ENCODE data around the gene ASTN2. TPM values are rescaled to one million over a fixed set of nuclear protein-coding genes. Genes with fewer than 3 reads are reported as not detected.

Gene ASTN2
- total and polyA plus RNA-seq, 10 of the 15 experiments (the other 5 are each of a cell fraction or from before 2014, with no cell fraction given), result 1.4 to 15.7 (median 7.0) TPM

DNA sequence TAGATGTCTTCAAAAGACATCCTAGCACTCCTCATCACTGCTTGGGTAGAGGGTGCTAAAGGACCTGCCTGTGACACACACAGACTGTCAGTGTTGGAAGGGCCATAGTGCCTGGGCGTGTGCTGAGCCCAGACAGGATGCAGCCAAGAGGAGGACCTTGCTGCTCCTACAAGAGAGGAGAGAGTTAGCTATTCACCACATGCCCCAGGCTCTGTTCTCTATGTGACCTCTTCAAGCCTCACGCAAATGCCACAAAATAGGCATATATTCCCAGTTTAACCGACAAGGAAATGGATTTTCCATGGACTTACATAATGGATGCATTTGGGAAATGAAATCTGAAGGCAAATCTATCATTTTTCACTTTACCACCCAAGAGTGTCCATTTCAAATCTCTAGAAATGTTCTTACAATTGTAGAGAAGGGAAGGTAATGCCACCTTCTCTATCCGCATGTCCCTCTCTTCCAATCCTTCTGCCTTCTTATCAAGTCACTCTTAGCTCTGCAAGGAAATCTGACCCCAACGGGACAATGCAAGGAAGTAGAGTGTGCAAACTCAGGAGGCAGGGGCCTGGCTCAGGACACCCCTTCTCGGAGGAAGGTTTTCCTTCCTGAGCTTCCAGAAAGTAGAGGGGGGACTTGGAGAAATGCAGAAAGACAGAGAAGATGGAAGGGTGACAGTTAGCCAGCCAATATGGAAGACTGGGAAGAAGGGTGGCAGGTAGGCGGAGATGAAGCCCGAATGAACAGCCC, 678.3 kb downstream of the ASTN2 start:
- H4K20me1 ChIP-seq (ENCODE audit: control insufficient read depth, insufficient read depth), result no peaks in the 10 kb centered on the region
- no peak overlapping the region for H3K4me3 ChIP-seq
- intact Hi-C loops (cut with micrococcal nuclease; ENCODE audit: unreplicated experiment) (loop anchor here (1.0 to 10.0 kb wide), 5 partner anchors 124 to 820 kb away; no protein-coding TSS in a partner anchor), in situ Hi-C loops (cut with MboI) (loop anchor here (5.0 to 25.0 kb wide), 2 partner anchors 121 to 676 kb away; partner anchors contain the start of gene ASTN2)
- no peak overlapping the region for H3K9ac ChIP-seq (ENCODE audit: control insufficient read depth, insufficient read depth, low read length)
- ATAC-seq (no peak; the same call in 2 of the 3 replicates), DNase-seq (ENCODE audit: low read depth, low spot score) (no peak), FAIRE-seq (no peak)
- 28% methylated on average over 8 of the region's 8 CpGs for WGBS (ENCODE audit: insufficient coverage, insufficient replicate concordance, low lambda C conversion rate, missing lambda C conversion rate)
- no TSS peak for BruUV-seq (replicated peaks)
- peaks cover 10% of the 10 kb centered on the region for H3K4me1 ChIP-seq (ENCODE audit: control insufficient read depth, insufficient read depth, low read length)
- H3K9me3 ChIP-seq (replicated peaks; ENCODE audit: control insufficient read depth, insufficient read depth, low read length), result no peaks in the 10 kb centered on the region; the same call in 2 of the 3 replicates
- no peak overlapping the region for H3K27ac ChIP-seq (ENCODE audit: control insufficient read depth, insufficient read depth)
- H2AFZ ChIP-seq (ENCODE audit: control insufficient read depth, low read depth, low read length), result no peak overlapping the region
- no peaks in the 10 kb centered on the region for H3K36me3 ChIP-seq (ENCODE audit: control insufficient read depth in 2 of 2, insufficient read depth in 2 of 2, low read length in 1 of 2)
- H3K79me2 ChIP-seq (ENCODE audit: control insufficient read depth, insufficient read depth, low read length), result no peaks in the 10 kb centered on the region
- no peaks in the 10 kb centered on the region for H3K27me3 ChIP-seq (replicated peaks in 1 of 2; ENCODE audit: control insufficient read depth in 2 of 2, insufficient read depth in 2 of 2, low read length in 1 of 2)
- no peak for TF ChIP-seq TCF7 (IDR thresholded peaks at IDR 0.05; ENCODE audit: borderline replicate concordance)
- no peak for TF ChIP-seq KLF5 (IDR thresholded peaks at IDR 0.05; ENCODE audit: partially characterized antibody)
- no peak for TF ChIP-seq PBX3 (IDR thresholded peaks at IDR 0.05; ENCODE audit: insufficient replicate concordance, low read depth, low read length)
- TF ChIP-seq SMAD5 (IDR thresholded peaks at IDR 0.05; ENCODE audit: low read depth), result no peak
- TF ChIP-seq, protein P1, sequence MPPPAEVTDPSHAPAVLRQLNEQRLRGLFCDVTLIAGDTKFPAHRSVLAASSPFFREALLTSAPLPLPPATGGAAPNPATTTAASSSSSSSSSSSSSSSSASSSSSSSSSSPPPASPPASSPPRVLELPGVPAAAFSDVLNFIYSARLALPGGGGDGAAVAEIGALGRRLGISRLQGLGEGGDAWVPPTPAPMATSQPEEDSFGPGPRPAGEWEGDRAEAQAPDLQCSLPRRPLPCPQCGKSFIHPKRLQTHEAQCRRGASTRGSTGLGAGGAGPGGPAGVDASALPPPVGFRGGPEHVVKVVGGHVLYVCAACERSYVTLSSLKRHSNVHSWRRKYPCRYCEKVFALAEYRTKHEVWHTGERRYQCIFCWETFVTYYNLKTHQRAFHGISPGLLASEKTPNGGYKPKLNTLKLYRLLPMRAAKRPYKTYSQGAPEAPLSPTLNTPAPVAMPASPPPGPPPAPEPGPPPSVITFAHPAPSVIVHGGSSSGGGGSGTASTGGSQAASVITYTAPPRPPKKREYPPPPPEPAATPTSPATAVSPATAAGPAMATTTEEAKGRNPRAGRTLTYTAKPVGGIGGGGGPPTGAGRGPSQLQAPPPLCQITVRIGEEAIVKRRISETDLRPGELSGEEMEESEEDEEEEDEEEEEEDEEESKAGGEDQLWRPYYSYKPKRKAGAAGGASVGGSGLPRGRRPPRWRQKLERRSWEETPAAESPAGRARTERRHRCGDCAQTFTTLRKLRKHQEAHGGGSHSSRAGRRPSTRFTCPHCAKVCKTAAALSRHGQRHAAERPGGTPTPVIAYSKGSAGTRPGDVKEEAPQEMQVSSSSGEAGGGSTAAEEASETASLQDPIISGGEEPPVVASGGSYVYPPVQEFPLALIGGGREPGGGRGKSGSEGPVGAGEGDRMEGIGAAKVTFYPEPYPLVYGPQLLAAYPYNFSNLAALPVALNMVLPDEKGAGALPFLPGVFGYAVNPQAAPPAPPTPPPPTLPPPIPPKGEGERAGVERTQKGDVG (CRISPR knock-in tag; IDR thresholded peaks at IDR 0.05), result no peak
- no peak for TF ChIP-seq NR2C1 (IDR thresholded peaks at IDR 0.05)
- no peak for TF ChIP-seq TCF12 (IDR thresholded peaks at IDR 0.05; ENCODE audit: low read depth, low read length)
- no peak for TF ChIP-seq SMAD1 (IDR thresholded peaks at IDR 0.05; ENCODE audit: low read depth, partially characterized antibody)
- no peak for TF ChIP-seq ZNF207 (IDR thresholded peaks at IDR 0.05; ENCODE audit: borderline replicate concordance)
- no peak for TF ChIP-seq WRNIP1 (IDR thresholded peaks at IDR 0.05; ENCODE audit: borderline replicate concordance, low read depth, low read length)
- TF ChIP-seq SREBF2 (IDR thresholded peaks at IDR 0.05; ENCODE audit: low read length), result no peak
- TF ChIP-seq NR2F1 (conservative IDR thresholded peaks at IDR 0.05), result no peak
- TF ChIP-seq HDGF (IDR thresholded peaks at IDR 0.05), result no peak
- TF ChIP-seq CHD1 (IDR thresholded peaks at IDR 0.05; ENCODE audit: low read depth, low read length), result no peak
- TF ChIP-seq MXI1 (IDR thresholded peaks at IDR 0.05; ENCODE audit: low read depth, low read length), result no peak
- no peak for TF ChIP-seq HDAC6 (IDR thresholded peaks at IDR 0.05; ENCODE audit: unreplicated experiment)
- no peak overlapping the region for H3K4me2 ChIP-seq (ENCODE audit: control insufficient read depth, insufficient read depth)
- RAD21 ChIA-PET (ENCODE audit: unreplicated experiment), result interaction anchor here (0.5 to 5.9 kb wide), 6 partner anchors 46 to 799 kb away, joined by 3 to 60 read pairs (median 4); no protein-coding TSS in a partner anchor
- POLR2A ChIA-PET, result interaction anchor here (0.6 kb wide), 1 partner anchor 752 kb away, joined by 3 read pairs; no protein-coding TSS in a partner anchor
- SMC1A ChIA-PET (ENCODE audit: uncharacterized antibody, unreplicated experiment), result interaction anchor here (0.7 to 5.4 kb wide), 10 partner anchors 16 to 1143 kb away, joined by 3 to 78 read pairs (median 3); no protein-coding TSS in a partner anchor
- CTCF ChIA-PET, result interaction anchor here (0.5 to 8.2 kb wide), 38 partner anchors 8 to 1143 kb away, joined by 3 to 173 read pairs (median 4); no protein-coding TSS in a partner anchor
